CD4-positive, alpha-beta T cell (primary cell): ENCODE measurements around the gene GRN. TPM values are rescaled to one million over a fixed set of nuclear protein-coding genes. Genes with fewer than 3 reads are reported as not detected.

Experiments used
- total RNA-seq, 174 experiments: library from RNA in 2 of 174; stranded (reverse) in 2 of 174; gene quantifications; one replicate each; pipeline ENCODE4 v1.2.3 and lab custom pipeline; 2021 to 2026

GRN gene
- total RNA-seq, 2 experiments from 2014 or later = 15.3 to 16.1 TPM

Other genes with a start within 250 kb of the GRN start
- gene HDAC5, start 221.7 kb upstream of the GRN start, total RNA-seq = 10 to 100 TPM; 92.0 to 92.5 TPM
- 1 to 10 TPM; 1.6 TPM for gene HROB, start 203.4 kb upstream of the GRN start, total RNA-seq
- gene ASB16, start 174.6 kb upstream of the GRN start, total RNA-seq = under 1 TPM in 1 of 2 experiments, not detected in 1; 0.11 TPM
- gene TMUB2, start 158.3 kb upstream of the GRN start, total RNA-seq = 10 to 100 TPM; 33.3 to 34.8 TPM
- gene ATXN7L3, start 145.4 kb upstream of the GRN start, total RNA-seq = 10 to 100 TPM; 85.2 to 99.2 TPM
- gene UBTF, start 125.6 kb upstream of the GRN start, total RNA-seq = 100 to 1,000 TPM; 148 to 158 TPM
- gene SLC4A1, start 77.2 kb upstream of the GRN start, total RNA-seq = not detected
- not detected for gene RUNDC3A, start 36.7 kb upstream of the GRN start, total RNA-seq
- 10 to 100 TPM; 55.5 to 65.5 TPM for gene SLC25A39, start 20.5 kb upstream of the GRN start, total RNA-seq
- gene FAM171A2, start 18.6 kb downstream of the GRN start, total RNA-seq = under 1 TPM; 0.08 to 0.19 TPM
- gene ITGA2B, start 44.3 kb downstream of the GRN start, total RNA-seq = under 1 TPM; 0.85 to 0.87 TPM
- 10 to 100 TPM; 76.0 to 76.9 TPM for gene GPATCH8, start 158.1 kb downstream of the GRN start, total RNA-seq
- not detected for gene FZD2, start 212.2 kb downstream of the GRN start, total RNA-seq